Islet of Langerhans (tissue), 1 donor: ENCODE results near the gene CAPZB.
"Not testable (repeated sequence)": the region's sequence is repeated elsewhere in the genome, so short reads cannot be mapped to it uniquely, and the experiment has no call there.

ENCODE experiments used
- FAIRE-seq: peaks from one replicate; lab custom pipeline; 2011; peaks lifted over from hg19 to GRCh38; lab: Jason Lieb, UNC

Gene CAPZB

DNA sequence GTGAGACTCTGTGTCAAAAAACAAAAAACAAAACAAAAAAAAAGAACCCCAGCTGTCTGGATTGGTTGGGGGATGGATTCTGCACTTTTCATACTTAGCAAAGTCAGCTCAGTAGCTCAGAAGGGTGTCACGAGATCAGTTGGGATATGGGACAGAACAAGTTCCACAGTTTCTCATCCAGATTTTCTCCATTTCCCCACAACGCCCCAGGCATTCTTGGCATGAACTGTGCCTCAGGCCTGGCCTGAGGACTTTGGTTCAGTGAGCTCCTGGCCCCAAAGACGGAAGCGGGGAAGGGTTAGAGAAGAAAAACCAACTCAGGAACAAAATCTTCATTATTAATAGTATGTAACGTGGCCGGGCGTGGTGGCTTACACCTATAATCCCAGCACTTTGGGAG lies 175.3 kb downstream of the CAPZB start:
- no peak for FAIRE-seq

DNA sequence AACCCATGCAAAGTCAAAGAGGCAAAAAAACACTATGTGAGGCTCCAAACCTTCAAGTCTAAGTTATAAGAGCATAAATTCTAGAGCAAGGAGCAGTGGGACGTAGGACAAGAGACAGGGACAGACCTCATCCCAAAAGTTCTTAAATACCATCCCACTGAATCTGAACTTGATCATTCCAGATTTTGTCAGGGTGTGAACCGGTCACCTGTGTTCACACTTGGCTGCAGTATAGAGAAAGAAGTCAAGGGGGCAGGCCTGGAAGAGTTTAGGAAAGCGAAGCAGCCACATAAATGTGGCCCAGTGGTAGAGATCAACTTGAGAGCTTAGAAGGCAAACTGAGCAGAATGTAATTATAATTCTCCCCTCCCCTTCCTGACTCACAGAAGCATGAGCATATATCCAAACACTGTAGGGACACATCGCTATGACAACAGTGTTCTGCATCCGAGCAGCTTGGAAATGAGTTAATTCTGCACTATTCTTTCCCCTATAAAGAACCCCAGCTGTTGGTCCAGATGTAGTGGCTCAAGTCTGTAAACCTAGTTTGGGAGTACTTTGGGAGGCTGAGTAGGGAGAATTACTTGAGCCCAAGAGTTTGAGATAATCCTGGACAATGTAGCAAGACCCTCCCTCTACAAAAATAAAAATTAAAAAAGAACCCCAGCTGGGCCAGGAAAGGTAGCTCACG lies 176.1 kb downstream of the CAPZB start:
- peak; percentile 27 for FAIRE-seq

DNA sequence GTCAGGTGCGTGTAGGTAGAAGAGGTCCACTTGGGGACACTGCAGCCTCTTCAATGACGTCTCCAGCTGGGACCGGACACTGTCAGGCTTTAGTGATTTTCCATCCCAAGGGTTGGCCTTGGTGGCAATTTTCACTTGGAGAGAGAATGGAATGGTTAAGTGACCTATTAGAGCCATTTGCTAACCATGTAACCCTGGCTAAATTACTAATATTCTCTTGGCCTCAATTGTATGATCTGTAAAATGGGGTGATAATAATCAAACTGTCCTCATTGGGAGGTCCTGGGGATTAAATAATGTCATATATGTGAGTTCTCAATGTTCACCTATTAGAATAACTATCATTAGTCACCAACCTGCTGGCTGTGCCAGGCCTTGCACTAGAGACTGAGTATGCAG lies 176.8 kb downstream of the CAPZB start:
- FAIRE-seq: no peak

DNA sequence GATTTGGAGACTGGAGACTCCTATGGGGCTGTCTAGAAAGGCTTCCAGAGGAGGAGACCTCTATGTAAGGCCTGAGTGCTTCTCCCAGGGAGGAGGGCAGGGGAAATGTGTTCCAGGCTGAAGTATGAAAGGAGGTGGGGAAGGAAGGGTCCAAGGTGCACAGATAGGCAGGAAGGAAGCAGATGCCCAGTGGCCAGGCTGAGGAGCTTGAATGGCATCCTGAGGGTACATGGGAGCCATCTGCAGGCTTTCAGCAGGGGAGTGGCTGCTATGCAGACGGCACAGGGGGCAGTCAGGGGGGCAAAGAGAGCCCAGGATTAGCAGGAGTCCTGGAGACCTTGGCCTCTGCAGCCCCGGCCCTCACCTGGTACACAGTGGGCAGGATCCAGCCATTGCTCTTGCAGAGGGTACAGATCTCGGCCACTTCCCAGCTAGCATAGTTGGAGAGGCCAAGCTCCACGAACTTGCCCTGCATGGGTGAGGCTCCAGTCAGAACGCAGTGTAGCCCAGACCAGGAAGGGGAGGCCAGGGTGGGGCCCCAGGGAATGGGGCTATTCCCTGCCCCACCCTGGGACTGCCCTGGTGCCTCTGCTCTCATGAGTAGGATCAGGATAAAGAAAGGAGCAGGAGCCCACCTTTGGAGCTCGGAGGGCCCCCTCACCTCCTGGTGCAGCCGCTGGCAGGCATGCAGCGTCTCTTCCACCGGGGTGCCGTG lies 177.4 kb downstream of the CAPZB start:
- FAIRE-seq: no peak

DNA sequence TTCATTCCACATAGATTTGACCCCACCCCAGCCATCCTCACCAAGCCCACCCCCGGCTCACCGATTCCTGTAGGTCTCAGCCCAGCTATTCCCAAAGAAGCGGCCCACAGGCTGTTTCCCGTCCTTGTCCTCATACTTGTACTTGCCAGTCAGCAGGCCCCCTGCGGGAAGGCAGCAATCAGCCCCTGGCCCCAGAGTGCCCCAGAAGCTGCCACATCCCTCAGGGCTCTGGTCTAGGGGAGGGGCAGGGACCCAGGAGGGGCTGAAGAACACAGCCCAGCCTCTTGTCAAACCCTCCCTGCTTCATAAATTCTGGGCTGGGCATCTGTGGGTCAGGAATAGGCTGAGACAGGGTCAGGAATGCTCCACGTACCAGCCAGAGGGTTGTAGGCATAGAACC lies 178.4 kb downstream of the CAPZB start:
- no peak for FAIRE-seq

DNA sequence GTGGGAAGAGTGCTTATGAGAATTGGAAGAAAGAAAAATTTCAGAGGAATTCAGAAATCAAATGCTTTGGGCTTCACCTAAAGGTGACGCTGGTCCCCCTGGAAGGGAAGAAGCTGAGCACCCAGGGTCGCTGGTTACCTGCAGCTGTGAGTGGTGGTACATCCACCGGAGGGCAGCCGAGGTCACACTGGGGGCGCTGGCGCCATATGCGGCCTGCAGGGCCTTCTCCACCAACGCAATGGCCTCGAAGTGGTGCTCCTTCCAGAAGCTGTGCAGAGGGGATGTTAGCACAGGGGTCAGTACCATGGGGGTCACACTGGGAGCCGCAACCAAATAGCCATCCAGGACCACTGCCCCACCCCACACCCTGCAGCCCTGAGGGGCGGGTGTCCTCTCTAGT lies 179.5 kb downstream of the CAPZB start:
- no peak for FAIRE-seq

DNA sequence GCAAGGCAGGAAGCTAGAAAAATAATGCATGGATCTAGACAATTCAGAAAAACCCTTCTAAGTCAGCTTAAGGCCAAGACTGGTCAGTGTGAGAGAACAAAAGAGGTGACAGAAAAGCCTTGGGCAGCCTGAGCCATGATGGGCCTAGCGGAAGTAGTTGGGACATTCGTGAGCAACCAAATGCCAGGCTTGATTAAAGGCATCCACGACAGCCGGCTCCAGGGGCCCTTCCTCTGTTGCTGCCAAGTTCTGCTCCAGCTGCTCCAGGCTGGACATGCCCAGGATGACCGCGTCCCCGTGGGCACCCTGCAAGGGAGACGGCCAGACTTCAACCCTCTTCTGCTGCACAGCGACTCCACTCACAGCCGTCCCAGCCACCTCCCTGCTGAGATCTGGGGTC lies 181.3 kb downstream of the CAPZB start:
- FAIRE-seq: not testable (repeated sequence)

DNA sequence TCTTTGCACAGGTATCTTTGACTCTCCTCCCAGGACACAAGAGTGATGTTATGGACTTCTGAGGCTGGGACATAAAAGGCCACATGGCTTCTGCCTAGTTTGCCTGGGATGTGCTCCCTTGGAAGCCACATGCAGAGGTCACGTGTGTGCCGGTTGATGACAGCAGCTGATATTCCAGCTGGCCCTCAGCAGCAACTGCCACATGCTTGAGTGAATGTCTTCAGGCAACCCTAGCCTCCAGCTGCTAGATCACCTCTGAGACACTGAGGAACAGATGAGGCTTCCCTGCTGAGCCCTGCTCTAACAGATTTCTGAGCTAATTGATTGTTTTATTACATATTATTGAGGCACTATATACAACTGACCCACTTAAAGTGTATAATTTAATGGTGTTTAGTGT lies 185.1 kb downstream of the CAPZB start:
- no peak for FAIRE-seq

DNA sequence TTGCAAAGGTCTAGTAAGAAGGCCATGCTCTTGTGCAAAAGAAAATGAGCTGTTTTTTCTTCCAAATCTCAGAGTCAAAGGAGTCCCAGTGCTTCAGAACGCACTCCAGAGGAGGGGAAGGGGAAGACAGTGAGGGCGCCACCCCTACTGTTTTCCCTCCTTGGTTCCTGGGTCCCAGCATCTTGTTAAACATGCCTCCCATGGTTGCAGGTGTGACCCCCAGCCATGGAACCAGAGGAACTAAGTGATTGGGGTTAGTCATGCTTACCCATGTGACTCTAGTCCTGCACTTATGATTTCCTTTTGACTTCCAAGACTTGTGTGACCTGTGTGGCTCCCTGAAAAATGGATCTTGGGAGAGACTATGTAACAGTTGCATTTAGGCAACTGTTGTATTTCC lies 190.7 kb downstream of the CAPZB start:
- no peak for FAIRE-seq

DNA sequence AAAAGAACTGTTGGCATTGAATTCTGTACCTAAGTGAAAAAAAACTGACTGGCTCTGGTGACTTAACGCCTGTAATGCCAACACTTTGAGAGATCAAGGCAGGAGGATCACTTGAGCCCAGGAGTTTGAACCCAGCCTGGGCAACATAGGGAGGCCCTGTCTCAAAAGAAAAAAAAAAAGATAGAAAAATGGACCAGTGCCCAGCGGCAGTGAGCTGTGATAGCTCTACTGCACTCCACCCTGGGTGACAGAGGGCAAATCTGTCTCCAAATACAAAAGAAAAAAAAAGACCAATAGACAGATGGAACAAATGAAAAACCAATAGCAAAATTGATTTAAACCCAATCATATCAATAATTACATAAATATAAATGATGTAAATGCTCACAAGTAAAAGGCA lies 196.1 kb downstream of the CAPZB start:
- FAIRE-seq: peak; percentile 21
